Measurements from ENCODE around the gene KCNMA1. TPM values are rescaled to one million over a fixed set of nuclear protein-coding genes. Genes with fewer than 3 reads are reported as not detected.

Gene KCNMA1
- total RNA-seq, 1 experiment from 2014 or later, result 0.70 TPM

- no peak for DNase-seq
- TF ChIP-seq CTCF (conservative IDR thresholded peaks at IDR 0.05), result no peak
- TF ChIP-seq EZH2 (IDR thresholded peaks at IDR 0.05; ENCODE audit: low read depth), result no peak
- Histone ChIP-seq H3K79me2 (ENCODE audit: low read depth) (no peaks in the 10 kb centered on the region), H3K4me2 (peak overlapping the region; percentile 12; the same call in 1 of the 2 replicates), H3K27ac (no peak overlapping the region; the same call in 1 of the 2 replicates), H3K9me3 (ENCODE audit: insufficient read depth, low read depth) (no peaks in the 10 kb centered on the region), H3F3A (ENCODE audit: insufficient read depth, low read depth) (peaks cover 14% of the 10 kb centered on the region), H3K9me2 (ENCODE audit: insufficient read depth) (no peaks in the 10 kb centered on the region), H3K4me1 (replicated peaks; ENCODE audit: insufficient read depth) (peaks cover 32% of the 10 kb centered on the region), H3K27me3 (ENCODE audit: insufficient read depth, low read depth) (no peaks in the 10 kb centered on the region), H2AFZ (no peak overlapping the region), H3K36me3 (ENCODE audit: low read depth) (no peaks in the 10 kb centered on the region), H3K4me3 (no peak overlapping the region), H4K20me1 (ENCODE audit: insufficient read depth) (no peaks in the 10 kb centered on the region)
- intact Hi-C loops (cut with micrococcal nuclease; ENCODE audit: unreplicated experiment), result no loop called here
- CTCF ChIA-PET, result no interaction called here
- BruUV-seq (replicated peaks), result no TSS peak
- POLR2A ChIA-PET (ENCODE audit: unreplicated experiment), result no interaction called here
These were observed 445.2 kb downstream of the KCNMA1 start for GRCh38 chr10:77192402-77192801.

DNA sequence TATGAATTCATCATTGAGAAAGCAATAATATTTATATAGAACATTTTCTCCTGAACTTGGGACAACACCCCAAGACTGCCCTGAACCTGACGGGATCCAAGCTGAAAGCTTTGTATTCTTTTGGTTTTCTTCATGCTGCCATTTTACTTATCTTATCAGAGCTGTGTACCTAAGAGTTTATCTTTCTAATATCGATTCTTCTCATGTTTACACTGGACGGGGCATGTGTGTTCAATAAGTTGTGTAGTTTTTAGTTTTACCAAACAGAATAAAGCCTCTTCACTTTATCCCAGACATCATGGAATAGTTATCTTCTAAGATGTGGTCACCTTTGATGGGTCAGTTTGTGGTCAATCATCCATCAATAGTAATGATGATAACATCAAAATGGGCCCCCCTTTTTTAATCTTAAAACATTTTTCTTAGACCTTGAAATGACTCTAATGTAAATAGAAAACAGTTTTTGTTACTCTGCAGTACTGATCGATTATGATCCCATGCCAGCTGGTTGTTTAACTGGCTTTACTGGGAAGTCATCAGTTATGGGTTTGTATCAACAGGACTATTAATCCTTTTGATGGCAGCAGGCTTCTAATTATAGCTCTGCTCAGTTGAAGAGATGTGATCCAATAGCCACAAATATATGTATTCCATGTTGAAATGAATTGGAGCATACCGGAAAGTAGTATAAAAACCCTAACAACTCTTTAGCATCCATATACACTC lies 446.1 kb downstream of the KCNMA1 start:
- POLR2A ChIA-PET (ENCODE audit: unreplicated experiment), result no interaction called here
- no TSS peak for BruUV-seq (replicated peaks)
- intact Hi-C loops (cut with micrococcal nuclease; ENCODE audit: unreplicated experiment), result no loop called here

GRCh38 chr10:77190291-77190690 lies 447.3 kb downstream of the KCNMA1 start:
- DNase-seq, result no peak
- Histone ChIP-seq H3K4me2 (no peak overlapping the region), H3K4me3 (no peak overlapping the region), H3K36me3 (ENCODE audit: low read depth) (no peaks in the 10 kb centered on the region), H3F3A (ENCODE audit: insufficient read depth, low read depth) (peaks cover 10% of the 10 kb centered on the region), H2AFZ (no peak overlapping the region), H3K27me3 (ENCODE audit: insufficient read depth, low read depth) (no peaks in the 10 kb centered on the region), H3K9me3 (ENCODE audit: insufficient read depth, low read depth) (no peaks in the 10 kb centered on the region), H3K27ac (no peak overlapping the region), H3K9me2 (ENCODE audit: insufficient read depth) (no peaks in the 10 kb centered on the region), H4K20me1 (ENCODE audit: insufficient read depth) (no peaks in the 10 kb centered on the region), H3K4me1 (replicated peaks; ENCODE audit: insufficient read depth) (peaks cover 27% of the 10 kb centered on the region), H3K79me2 (ENCODE audit: low read depth) (no peaks in the 10 kb centered on the region)
- intact Hi-C loops (cut with micrococcal nuclease; ENCODE audit: unreplicated experiment), result no loop called here
- BruUV-seq (replicated peaks), result no TSS peak
- TF ChIP-seq EZH2 (IDR thresholded peaks at IDR 0.05; ENCODE audit: low read depth) (no peak), CTCF (conservative IDR thresholded peaks at IDR 0.05) (no peak)
- ChIA-PET CTCF (no interaction called here), POLR2A (ENCODE audit: unreplicated experiment) (no interaction called here)

More for the DNA sequence above, 446.1 kb downstream of the KCNMA1 start:
- Histone ChIP-seq H3K27me3 (ENCODE audit: insufficient read depth, low read depth) (no peaks in the 10 kb centered on the region), H3K4me3 (no peak overlapping the region), H2AFZ (no peak overlapping the region), H4K20me1 (ENCODE audit: insufficient read depth) (no peaks in the 10 kb centered on the region), H3F3A (ENCODE audit: insufficient read depth, low read depth) (peaks cover 14% of the 10 kb centered on the region), H3K36me3 (ENCODE audit: low read depth) (no peaks in the 10 kb centered on the region), H3K9me2 (ENCODE audit: insufficient read depth) (no peaks in the 10 kb centered on the region), H3K4me1 (replicated peaks; ENCODE audit: insufficient read depth) (peaks cover 32% of the 10 kb centered on the region), H3K4me2 (no peak overlapping the region), H3K9me3 (ENCODE audit: insufficient read depth, low read depth) (no peaks in the 10 kb centered on the region), H3K79me2 (ENCODE audit: low read depth) (no peaks in the 10 kb centered on the region), H3K27ac (no peak overlapping the region)
- CTCF ChIA-PET, result no interaction called here
- no peak for TF ChIP-seq EZH2 (IDR thresholded peaks at IDR 0.05; ENCODE audit: low read depth)
- DNase-seq, result no peak

Measured in PC-9 (cell line).